Measurements from ENCODE around the gene OR5T2.

GRCh38 chr11:56251954-56252353 lies 17.9 kb upstream of the OR5T2 start, which contains the start of gene OR5T3:
- TF ChIP-seq CTCF (IDR thresholded peaks at IDR 0.05; ENCODE audit: low read depth, low read length, poor library complexity, severe bottlenecking): no peak
- no peak for TF ChIP-seq EZH2phosphoT487 (IDR thresholded peaks at IDR 0.05; ENCODE audit: borderline replicate concordance, low read length)

All from DOHH2 (cell line).